Gastrocnemius medialis (tissue), 4 donors: ENCODE results near the gene SLA2. TPM values are rescaled to one million over a fixed set of nuclear protein-coding genes. Genes with fewer than 3 reads are reported as not detected.
A peak's percentile ranks its signal among the peaks of the same experiment; 100 is the strongest.

Experiments
- ATAC-seq, 2 donors: fragments of 150-250 bp; one replicate each; pipeline ENCODE4 v1.9.1; 2016
- DNase-seq, 2 donors: peaks; one replicate each; pipeline ENCODE4 v3.0.0-alpha.2; 2019
- H3K27ac ChIP-seq, 4 donors: fragments of 200-600 bp; sonication (generic); 1 replicate in 1 of 4; 2 replicates in 3 of 4; pipeline ENCODE4 v1.5.1; 2016 to 2018; ENCODE audit warnings: mild to moderate bottlenecking in 2 of 4, moderate library complexity in 1 of 4
- H3K27me3 ChIP-seq, 3 donors: fragments of 200-600 bp; sonication (generic) in 2 of 3; 1 replicate in 1 of 3; 2 replicates in 2 of 3; pipeline versions ENCODE4 v1.5.1 to v1.6.0; 2016 to 2019; ENCODE audit warnings: mild to moderate bottlenecking in 1 of 3, moderate library complexity in 1 of 3
- H3K36me3 ChIP-seq, 2 donors: fragments of 200-600 bp; sonication (generic) in 1 of 2; one replicate each; pipeline ENCODE4 v1.5.1; 2017 to 2018
- H3K4me1 ChIP-seq, 2 donors: fragments of 200-600 bp; sonication (generic) in 1 of 2; one replicate each; pipeline ENCODE4 v1.5.1; 2016 to 2017; ENCODE audit warnings: mild to moderate bottlenecking in 2 of 2
- H3K4me3 ChIP-seq, 4 donors: fragments of 200-600 bp; sonication (generic) in 3 of 4; 1 replicate in 1 of 4; 2 replicates in 3 of 4; pipeline ENCODE4 v1.5.1; 2016 to 2019; ENCODE audit warnings: mild to moderate bottlenecking in 2 of 4
- H3K9me3 ChIP-seq, 3 donors: fragments of 200-600 bp; sonication (generic) in 2 of 3; 1 replicate in 1 of 3; 2 replicates in 2 of 3; pipeline ENCODE4 v1.5.1; 2016 to 2019
- POLR2A ChIP-seq, 2 donors: fragments of 450-650 bp; IDR thresholded peaks; one replicate each; pipeline ENCODE4 v1.6.1; 2017; ENCODE audit warnings: antibody characterized with exemption in 2 of 2, mild to moderate bottlenecking in 2 of 2, moderate library complexity in 2 of 2
- in situ Hi-C, 4 donors: fragments of 200-750 bp; cut with MboI; loops; one replicate each; pipeline versions ENCODE4 v1.15.0 to v1.8.0; 2017; ENCODE audit warnings: low sequenced_read_pairs in 4 of 4
- intact Hi-C: fragments of 100-400 bp; cut with DNase I; formaldehyde crosslinking; loops from one replicate; pipeline ENCODE4 v1.15.1; 2023; ENCODE audit warnings: low total_unique reads
- total RNA-seq, 4 donors: library from RNA; depleted of rRNA; stranded (reverse); fragments of >200 nt; gene quantifications; one replicate each; pipeline versions ENCODE4 v1.1.0 to v1.2.3, GENCODE V29; 2016
- TF ChIP-seq, protein P1 (sequence below), 5 experiments: fragments of 450-650 bp in 3 of 5; fragments of 200-600 bp in 2 of 5; sonication (generic) in 2 of 5; IDR thresholded peaks in 4 of 5; conservative IDR thresholded peaks in 1 of 5; 1 replicate in 4 of 5; 2 replicates in 1 of 5; pipeline ENCODE4 v1.5.1; 2016 to 2019; ENCODE audit warnings: antibody characterized with exemption in 5 of 5, mild to moderate bottlenecking in 3 of 5, moderate library complexity in 3 of 5

Gene SLA2
- total RNA-seq, 4 donors from 2014 or later = not detected

GRCh38 chr20:36606158-36607066 lies 39.6 kb downstream of the SLA2 start:
- Histone ChIP-seq H3K4me3 (peak overlapping the region; percentile 75 to 97 (median 90)), H3K4me1 (peaks cover 21 to 25% of the 10 kb centered on the region in 2 donors), H3K36me3 (peaks cover 2 to 38% of the 10 kb centered on the region in 2 donors), H3K27ac (peak overlapping the region; percentile 79 to 98 (median 90)), H3K9me3 (no peaks in the 10 kb centered on the region), H3K27me3 (no peaks in the 10 kb centered on the region)
- DNase-seq (peak; percentile 48 to 67), ATAC-seq (peak; percentile 43 to 72)
- in situ Hi-C loops = loop anchor here in 3 of 4 donors (10.0 to 25.0 kb wide), 4 partner anchors 52 to 394 kb away; no protein-coding TSS in a partner anchor
- intact Hi-C loops = loop anchor here (5.0 kb wide), 1 partner anchor 141 kb away; the partner anchor contains the start of gene NDRG3
- TF ChIP-seq, protein P1, sequence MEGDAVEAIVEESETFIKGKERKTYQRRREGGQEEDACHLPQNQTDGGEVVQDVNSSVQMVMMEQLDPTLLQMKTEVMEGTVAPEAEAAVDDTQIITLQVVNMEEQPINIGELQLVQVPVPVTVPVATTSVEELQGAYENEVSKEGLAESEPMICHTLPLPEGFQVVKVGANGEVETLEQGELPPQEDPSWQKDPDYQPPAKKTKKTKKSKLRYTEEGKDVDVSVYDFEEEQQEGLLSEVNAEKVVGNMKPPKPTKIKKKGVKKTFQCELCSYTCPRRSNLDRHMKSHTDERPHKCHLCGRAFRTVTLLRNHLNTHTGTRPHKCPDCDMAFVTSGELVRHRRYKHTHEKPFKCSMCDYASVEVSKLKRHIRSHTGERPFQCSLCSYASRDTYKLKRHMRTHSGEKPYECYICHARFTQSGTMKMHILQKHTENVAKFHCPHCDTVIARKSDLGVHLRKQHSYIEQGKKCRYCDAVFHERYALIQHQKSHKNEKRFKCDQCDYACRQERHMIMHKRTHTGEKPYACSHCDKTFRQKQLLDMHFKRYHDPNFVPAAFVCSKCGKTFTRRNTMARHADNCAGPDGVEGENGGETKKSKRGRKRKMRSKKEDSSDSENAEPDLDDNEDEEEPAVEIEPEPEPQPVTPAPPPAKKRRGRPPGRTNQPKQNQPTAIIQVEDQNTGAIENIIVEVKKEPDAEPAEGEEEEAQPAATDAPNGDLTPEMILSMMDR (IDR thresholded peaks at IDR 0.05 in 4 of 5, conservative IDR thresholded peaks at IDR 0.05 in 1 of 5) = no peak
- no peak for TF ChIP-seq POLR2A (IDR thresholded peaks at IDR 0.05)

DNA sequence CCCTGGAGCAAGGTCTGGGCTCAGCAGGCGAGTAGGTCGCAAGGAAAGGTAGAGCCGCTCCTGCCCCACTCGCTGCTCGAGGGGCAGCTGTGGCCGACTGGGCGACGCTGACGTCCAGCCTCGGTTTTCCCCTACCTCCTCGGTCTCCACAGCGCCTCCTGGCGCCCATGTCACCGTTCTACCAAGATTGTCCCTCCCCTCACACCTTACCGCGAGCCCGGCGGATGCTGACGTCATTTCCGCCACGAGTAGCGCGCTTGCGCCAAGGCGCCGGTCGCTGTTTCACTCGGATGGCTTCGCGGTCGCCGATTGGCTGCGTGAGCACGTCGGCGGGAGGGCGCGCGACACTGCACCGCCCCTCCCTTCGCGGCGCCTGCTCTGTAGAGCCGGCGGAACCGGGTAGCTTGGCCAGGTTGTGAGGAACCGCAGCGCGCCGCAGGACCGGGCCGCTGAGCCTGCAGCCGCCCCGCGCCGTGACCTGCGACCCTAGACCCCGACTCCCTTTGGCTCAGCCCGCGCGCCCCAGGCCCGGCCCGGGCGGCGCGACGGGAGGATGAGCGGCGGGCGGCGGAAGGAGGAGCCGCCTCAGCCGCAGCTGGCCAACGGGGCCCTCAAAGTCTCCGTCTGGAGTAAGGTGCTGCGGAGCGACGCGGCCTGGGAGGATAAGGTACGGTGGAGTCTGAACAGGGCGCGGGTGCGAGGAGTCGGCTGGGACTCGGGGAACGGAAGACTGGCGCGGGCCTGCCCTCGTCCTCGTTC lies 40.4 kb downstream of the SLA2 start, which contains the start of gene RAB5IF:
RAB5IF (plus strand) TSS at position 381 of the 759 bp plus-strand sequence; CDS start at position 554, 173 bp downstream.
- Histone ChIP-seq H3K4me1 (peaks cover 21 to 25% of the 10 kb centered on the region in 2 donors), H3K9me3 (no peaks in the 10 kb centered on the region), H3K27me3 (no peaks in the 10 kb centered on the region), H3K27ac (peak within 1 kb of the TSS; percentile 79 to 98 (median 90)), H3K36me3 (peaks cover 2 to 30% of the 10 kb centered on the region in 2 donors), H3K4me3 (peak within 1 kb of the TSS; percentile 75 to 97 (median 90))
- in situ Hi-C loops (loop anchor here in 3 of 4 donors (10.0 to 25.0 kb wide), 4 partner anchors 51 to 393 kb away; no protein-coding TSS in a partner anchor), intact Hi-C loops (loop anchor here (1.0 to 5.0 kb wide), 6 partner anchors 31 to 402 kb away; partner anchors contain the start of gene NDRG3)
- ATAC-seq (peak; percentile 91 to 93), DNase-seq (peak; percentile 97 to 99)
- TF ChIP-seq POLR2A (IDR thresholded peaks at IDR 0.05) = peak; percentile 88 to 89
- TF ChIP-seq, protein P1 (IDR thresholded peaks at IDR 0.05 in 4 of 5, conservative IDR thresholded peaks at IDR 0.05 in 1 of 5) = peak; percentile 81 to 97 (median 91)

DNA sequence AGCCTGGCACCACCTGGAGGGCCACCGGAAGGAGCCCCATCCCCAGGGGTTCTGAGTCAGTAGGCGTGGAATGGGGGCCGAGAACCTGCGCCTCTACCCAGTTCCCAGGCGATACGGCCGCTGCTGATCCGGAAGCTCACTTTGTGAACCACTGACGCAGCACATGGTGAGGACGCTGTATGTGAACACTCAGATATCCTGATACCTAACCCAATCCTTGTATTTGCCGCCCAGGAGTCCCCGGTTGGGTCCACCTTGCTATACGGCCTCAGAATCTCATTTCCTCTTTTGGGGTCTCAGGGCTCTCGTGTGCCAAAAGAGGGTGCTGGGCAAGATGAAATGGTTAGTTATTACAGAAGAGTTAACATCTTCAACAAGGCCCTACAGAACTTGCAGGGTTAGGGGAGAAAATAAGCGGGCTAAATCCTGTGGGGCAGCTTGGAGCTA lies 41.0 kb downstream of the SLA2 start:
- in situ Hi-C loops = loop anchor here in 3 of 4 donors (10.0 to 25.0 kb wide), 4 partner anchors 50 to 393 kb away; no protein-coding TSS in a partner anchor
- DNase-seq = peak in 1 of 2 donors; percentile 31

More for the DNA sequence above, 41.0 kb downstream of the SLA2 start:
- intact Hi-C loops = loop anchor here (1.0 to 5.0 kb wide), 6 partner anchors 30 to 402 kb away; partner anchors contain the start of gene NDRG3
- H3K27ac ChIP-seq = peak overlapping the region; percentile 79 to 98 (median 88)
- H3K9me3 ChIP-seq = no peaks in the 10 kb centered on the region
- H3K4me1 ChIP-seq = peaks cover 21 to 25% of the 10 kb centered on the region in 2 donors
- ATAC-seq = peak; percentile 0 to 9
- peaks cover 0 to 24% of the 10 kb centered on the region in 2 donors for H3K36me3 ChIP-seq
- no peak for TF ChIP-seq POLR2A (IDR thresholded peaks at IDR 0.05)
- TF ChIP-seq, protein P1 (IDR thresholded peaks at IDR 0.05 in 4 of 5, conservative IDR thresholded peaks at IDR 0.05 in 1 of 5) = no peak
- no peaks in the 10 kb centered on the region for H3K27me3 ChIP-seq
- H3K4me3 ChIP-seq = peak overlapping the region; percentile 48 to 97 (median 80)
